Stimulated activated CD8-positive, alpha-beta memory T cell treated with anti-CD3 and anti-CD28 coated beads, Interleukin-15, amount 100 ng/mL, for 1 hour (primary cell): ENCODE results near the gene ADARB2.

Experiments
- DNase-seq: peaks from one replicate; pipeline ENCODE4 v3.0.0-alpha.2; 2020; ENCODE audit warnings: low read depth

The ADARB2 gene

GRCh38 chr10:1128649-1129048 is 608.7 kb downstream of the ADARB2 start:
- DNase-seq: no peak

- no peak for DNase-seq
Observed at GRCh38 chr10:1128115-1128514, 609.2 kb downstream of the ADARB2 start.

- DNase-seq: no peak
Observed at GRCh38 chr10:1127629-1128028, 609.7 kb downstream of the ADARB2 start.
